HG02610 (cell line): ENCODE data around the gene SOD2.
"Not testable (repeated sequence)": the region's sequence is repeated elsewhere in the genome, so short reads cannot be mapped to it uniquely, and the experiment has no call there.

Source experiments
- ATAC-seq: cut with Tn5 transposase; IDR thresholded peaks from one replicate; pipeline ENCODE4 v1.9.1; 2021; ENCODE audit warnings: mild to moderate bottlenecking, moderate library complexity; ENCODE audit not compliant: unreplicated experiment

Gene SOD2

GRCh38 chr6:159684013-159684304 is 9.1 kb downstream of the SOD2 start:
- no peak for ATAC-seq

GRCh38 chr6:159682810-159683209 is 10.2 kb downstream of the SOD2 start:
- ATAC-seq: no peak

GRCh38 chr6:159682295-159682694 is 10.7 kb downstream of the SOD2 start:
- no peak for ATAC-seq

GRCh38 chr6:159681191-159681880 is 11.7 kb downstream of the SOD2 start:
- no peak for ATAC-seq

GRCh38 chr6:159680104-159680503 is 12.9 kb downstream of the SOD2 start:
- peak; percentile 23 for ATAC-seq

GRCh38 chr6:159679091-159680077 is 13.7 kb downstream of the SOD2 start:
- peak; percentile 61 for ATAC-seq

GRCh38 chr6:159678574-159678973 is 14.5 kb downstream of the SOD2 start:
- ATAC-seq: no peak

- no peak for ATAC-seq
These were observed 15.4 kb downstream of the SOD2 start for GRCh38 chr6:159677506-159678165.

- no peak for ATAC-seq
These were observed 16.0 kb downstream of the SOD2 start for GRCh38 chr6:159676890-159677505.

- ATAC-seq: not testable (repeated sequence)
These were observed 16.8 kb downstream of the SOD2 start for GRCh38 chr6:159676236-159676635.

- ATAC-seq: peak; percentile 58
These were observed 27.0 kb downstream of the SOD2 start for GRCh38 chr6:159665868-159666635.

GRCh38 chr6:159663368-159663889 is 29.6 kb downstream of the SOD2 start:
- ATAC-seq: not testable (repeated sequence)

- not testable (repeated sequence) for ATAC-seq
These were observed 31.1 kb downstream of the SOD2 start for GRCh38 chr6:159661977-159662376.

GRCh38 chr6:159655409-159655988 is 37.5 kb downstream of the SOD2 start:
- no peak for ATAC-seq

- ATAC-seq: no peak
These were observed 38.5 kb downstream of the SOD2 start for GRCh38 chr6:159654483-159655098.

GRCh38 chr6:159650314-159650713 is 42.7 kb downstream of the SOD2 start:
- ATAC-seq: no peak

- ATAC-seq: no peak
These were observed 43.6 kb downstream of the SOD2 start for GRCh38 chr6:159649441-159649840.

GRCh38 chr6:159646733-159647132 is 46.3 kb downstream of the SOD2 start:
- peak; percentile 86 for ATAC-seq

- ATAC-seq: no peak
These were observed 46.9 kb downstream of the SOD2 start for GRCh38 chr6:159646116-159646515.
